PC-9 (cell line): ENCODE measurements around the gene ABHD16B.
"Not testable (repeated sequence)": the region's sequence is repeated elsewhere in the genome, so short reads cannot be mapped to it uniquely, and the experiment has no call there.

Experiments
- EZH2 ChIP-seq: fragments of 200-600 bp; sonication (generic); IDR thresholded peaks from 2 replicates; pipeline ENCODE4 v1.8.0; 2017; ENCODE audit warnings: antibody characterized with exemption, low read depth
- TF ChIP-seq, protein P1 (sequence below): fragments of 200-600 bp; sonication (generic); conservative IDR thresholded peaks from 2 replicates; pipeline ENCODE4 v1.6.1; 2017; ENCODE audit warnings: mixed run types, antibody characterized with exemption, mild to moderate bottlenecking, moderate library complexity

DNA sequence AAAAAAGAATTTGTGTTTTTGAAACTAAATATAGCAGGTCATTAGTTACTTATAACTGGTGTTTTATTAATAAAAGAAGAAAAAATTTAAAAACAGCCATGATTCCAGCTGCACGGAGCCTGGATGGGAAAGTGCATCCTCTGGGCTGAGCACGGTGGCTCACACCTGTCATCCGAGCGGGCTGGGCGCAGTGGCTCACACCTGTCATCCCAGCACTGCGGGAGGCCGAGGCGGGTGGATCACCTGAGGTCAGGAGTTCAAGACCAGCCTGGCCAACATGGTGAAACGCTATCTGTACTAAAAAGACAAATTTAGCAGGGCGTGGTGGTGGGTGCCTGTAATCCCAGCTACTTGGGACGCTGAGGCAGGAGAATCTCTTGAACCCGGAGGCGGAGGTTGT is 19.6 kb downstream of the ABHD16B start:
- TF ChIP-seq, protein P1, sequence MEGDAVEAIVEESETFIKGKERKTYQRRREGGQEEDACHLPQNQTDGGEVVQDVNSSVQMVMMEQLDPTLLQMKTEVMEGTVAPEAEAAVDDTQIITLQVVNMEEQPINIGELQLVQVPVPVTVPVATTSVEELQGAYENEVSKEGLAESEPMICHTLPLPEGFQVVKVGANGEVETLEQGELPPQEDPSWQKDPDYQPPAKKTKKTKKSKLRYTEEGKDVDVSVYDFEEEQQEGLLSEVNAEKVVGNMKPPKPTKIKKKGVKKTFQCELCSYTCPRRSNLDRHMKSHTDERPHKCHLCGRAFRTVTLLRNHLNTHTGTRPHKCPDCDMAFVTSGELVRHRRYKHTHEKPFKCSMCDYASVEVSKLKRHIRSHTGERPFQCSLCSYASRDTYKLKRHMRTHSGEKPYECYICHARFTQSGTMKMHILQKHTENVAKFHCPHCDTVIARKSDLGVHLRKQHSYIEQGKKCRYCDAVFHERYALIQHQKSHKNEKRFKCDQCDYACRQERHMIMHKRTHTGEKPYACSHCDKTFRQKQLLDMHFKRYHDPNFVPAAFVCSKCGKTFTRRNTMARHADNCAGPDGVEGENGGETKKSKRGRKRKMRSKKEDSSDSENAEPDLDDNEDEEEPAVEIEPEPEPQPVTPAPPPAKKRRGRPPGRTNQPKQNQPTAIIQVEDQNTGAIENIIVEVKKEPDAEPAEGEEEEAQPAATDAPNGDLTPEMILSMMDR = not testable (repeated sequence)
- not testable (repeated sequence) for TF ChIP-seq EZH2
